A673 (cell line): ENCODE data around the gene EEPD1. TPM values are rescaled to one million over a fixed set of nuclear protein-coding genes. Genes with fewer than 3 reads are reported as not detected.
"Not testable (repeated sequence)": the region's sequence is repeated elsewhere in the genome, so short reads cannot be mapped to it uniquely, and the experiment has no call there.

Experiments used
- BruUV-seq: library from RNA; stranded (reverse); fragments of 400-500 nt; replicated peaks from 2 replicates; lab custom pipeline; 2021; lab: Mats Ljungman, UMichigan
- CTCF ChIA-PET: fragments of 300-600 bp; sonication (Branson Sonifier 250); formaldehyde crosslinking; loops from one replicate; lab custom pipeline; 2022; ENCODE audit warnings: antibody characterized with exemption; lab: Charles Lee
- POLR2A ChIA-PET: fragments of 300-600 bp; sonication (Branson Sonifier 250); formaldehyde crosslinking; loops from one replicate; lab custom pipeline; 2022; ENCODE audit warnings: antibody characterized with exemption; ENCODE audit not compliant: low non-redundant PET; lab: Charles Lee
- DNase-seq: peaks from one replicate; pipeline ENCODE4 v3.0.0-alpha.2; 2015; ENCODE audit warnings: low spot score
- H3K27ac ChIP-seq: fragments of 200-600 bp; sonication (generic); 2 replicates; pipeline ENCODE4 v1.5.1; 2016; ENCODE audit warnings: mixed run types, low read depth, mild to moderate bottlenecking, mixed read lengths, antibody characterized with exemption, low read length; ENCODE audit not compliant: poor library complexity, severe bottlenecking
- H3K27me3 ChIP-seq: fragments of 200-600 bp; sonication (generic); replicated peaks from 2 replicates; pipeline ENCODE4 v1.6.1; 2017; ENCODE audit warnings: mixed run types, low read depth, mild to moderate bottlenecking, mixed read lengths, antibody characterized with exemption, low read length; ENCODE audit not compliant: insufficient read depth, poor library complexity
- H3K36me3 ChIP-seq: fragments of 200-600 bp; sonication (generic); 2 replicates; pipeline ENCODE4 v1.6.1; 2016; ENCODE audit warnings: mixed run types, mild to moderate bottlenecking, mixed read lengths, antibody characterized with exemption, low read length; ENCODE audit not compliant: insufficient read depth, poor library complexity, severe bottlenecking
- H3K4me1 ChIP-seq: fragments of 200-600 bp; sonication (generic); 2 replicates; pipeline ENCODE4 v1.6.1; 2017; ENCODE audit warnings: mixed run types, mild to moderate bottlenecking, mixed read lengths, antibody characterized with exemption, low read length; ENCODE audit not compliant: insufficient read depth, poor library complexity, severe bottlenecking
- H3K4me3 ChIP-seq: fragments of 200-600 bp; sonication (generic); 2 replicates; pipeline ENCODE4 v1.5.1; 2016; ENCODE audit warnings: low read depth, mixed run types, mild to moderate bottlenecking, mixed read lengths, low read length; ENCODE audit not compliant: poor library complexity, severe bottlenecking
- H3K9me3 ChIP-seq: fragments of 200-600 bp; sonication (generic); 2 replicates; pipeline ENCODE4 v1.6.1; 2016; ENCODE audit warnings: mixed run types, low read depth, mild to moderate bottlenecking, mixed read lengths, antibody characterized with exemption, low read length; ENCODE audit not compliant: poor library complexity, severe bottlenecking
- EZH2 ChIP-seq: fragments of 200-600 bp; sonication (generic); IDR thresholded peaks from 2 replicates; pipeline ENCODE4 v1.6.1; 2017; ENCODE audit warnings: borderline replicate concordance, low read depth, mild to moderate bottlenecking, mixed read lengths, antibody characterized with exemption, low read length; ENCODE audit not compliant: poor library complexity, severe bottlenecking
- intact Hi-C: fragments of 100-400 bp; cut with micrococcal nuclease; formaldehyde crosslinking; loops from one replicate; pipeline ENCODE4 v1.10.0; 2022; ENCODE audit not compliant: unreplicated experiment
- total RNA-seq: library from RNA; stranded (reverse); gene quantifications from 2 replicates; pipeline ENCODE4 v1.2.3, GENCODE V29; 2021
- TF ChIP-seq, protein P1 (sequence below): fragments of 300-800, 200-600 bp; sonication (generic); conservative IDR thresholded peaks from 2 replicates; pipeline ENCODE4 v1.5.1; 2017; ENCODE audit warnings: low read depth, mild to moderate bottlenecking, antibody characterized with exemption, low read length, moderate library complexity, mixed read lengths

The EEPD1 gene
- total RNA-seq, 1 experiment from 2014 or later: 2.5 TPM

DNA sequence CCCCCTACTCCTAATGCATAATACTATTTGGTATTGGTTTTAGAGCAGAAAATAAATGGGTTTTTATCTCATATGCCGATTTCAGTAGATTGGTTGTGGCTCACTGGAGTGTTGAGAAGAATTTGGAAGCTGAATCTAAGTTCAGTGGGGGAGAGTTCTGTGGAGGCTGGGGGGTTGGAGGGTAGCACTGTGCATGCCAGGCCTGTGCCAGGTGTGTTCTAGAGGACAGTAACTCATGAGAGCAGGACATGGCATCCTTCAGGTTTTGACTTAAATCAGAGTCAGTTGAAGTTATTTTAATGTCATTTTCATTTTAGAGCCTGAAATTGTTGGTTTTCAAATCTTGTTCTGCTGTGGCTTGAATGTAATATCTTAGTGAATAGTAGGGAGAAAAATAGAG lies 79.5 kb downstream of the EEPD1 start:
- Histone ChIP-seq H3K9me3 (no peaks in the 10 kb centered on the region), H3K4me3 (no peak overlapping the region), H3K4me1 (no peaks in the 10 kb centered on the region), H3K27ac (no peak overlapping the region), H3K36me3 (no peaks in the 10 kb centered on the region), H3K27me3 (no peaks in the 10 kb centered on the region)
- ChIA-PET CTCF (no interaction called here), POLR2A (no interaction called here)
- no peak for TF ChIP-seq EZH2
- no TSS peak for BruUV-seq
- no peak for DNase-seq
- intact Hi-C loops: no loop called here

DNA sequence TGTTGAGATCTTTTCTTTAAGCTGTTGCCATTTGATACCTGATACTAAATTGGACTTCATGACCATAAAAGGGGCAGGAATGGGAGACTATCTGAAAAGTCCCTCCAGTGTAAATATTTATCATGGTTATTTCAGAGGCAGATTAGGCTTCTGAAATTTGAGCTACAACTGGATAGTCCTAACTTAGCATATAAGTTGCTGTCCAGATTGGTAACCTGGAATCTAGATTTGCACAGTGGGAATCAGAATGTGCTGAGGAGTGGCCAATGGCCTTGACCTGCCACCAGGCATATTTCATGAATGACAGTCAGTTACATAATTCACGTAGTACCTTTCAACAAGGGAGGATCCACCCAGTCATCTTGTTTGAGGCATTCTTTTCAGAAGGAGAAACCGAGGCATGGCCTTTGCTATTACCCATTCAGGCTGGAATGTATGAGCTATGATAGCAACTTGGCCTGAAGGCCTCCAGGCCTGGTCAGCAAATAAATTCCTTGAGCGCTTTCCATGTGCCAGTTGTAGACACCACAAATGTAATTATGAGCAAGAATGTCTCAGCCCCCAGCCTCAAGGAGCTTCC lies 80.0 kb downstream of the EEPD1 start:
- ChIA-PET POLR2A (no interaction called here), CTCF (no interaction called here)
- BruUV-seq: no TSS peak
- Histone ChIP-seq H3K4me3 (no peak overlapping the region), H3K27ac (no peak overlapping the region), H3K4me1 (no peaks in the 10 kb centered on the region), H3K36me3 (no peaks in the 10 kb centered on the region), H3K9me3 (no peaks in the 10 kb centered on the region), H3K27me3 (no peaks in the 10 kb centered on the region)
- intact Hi-C loops: no loop called here
- DNase-seq: no peak
- TF ChIP-seq, protein P1, sequence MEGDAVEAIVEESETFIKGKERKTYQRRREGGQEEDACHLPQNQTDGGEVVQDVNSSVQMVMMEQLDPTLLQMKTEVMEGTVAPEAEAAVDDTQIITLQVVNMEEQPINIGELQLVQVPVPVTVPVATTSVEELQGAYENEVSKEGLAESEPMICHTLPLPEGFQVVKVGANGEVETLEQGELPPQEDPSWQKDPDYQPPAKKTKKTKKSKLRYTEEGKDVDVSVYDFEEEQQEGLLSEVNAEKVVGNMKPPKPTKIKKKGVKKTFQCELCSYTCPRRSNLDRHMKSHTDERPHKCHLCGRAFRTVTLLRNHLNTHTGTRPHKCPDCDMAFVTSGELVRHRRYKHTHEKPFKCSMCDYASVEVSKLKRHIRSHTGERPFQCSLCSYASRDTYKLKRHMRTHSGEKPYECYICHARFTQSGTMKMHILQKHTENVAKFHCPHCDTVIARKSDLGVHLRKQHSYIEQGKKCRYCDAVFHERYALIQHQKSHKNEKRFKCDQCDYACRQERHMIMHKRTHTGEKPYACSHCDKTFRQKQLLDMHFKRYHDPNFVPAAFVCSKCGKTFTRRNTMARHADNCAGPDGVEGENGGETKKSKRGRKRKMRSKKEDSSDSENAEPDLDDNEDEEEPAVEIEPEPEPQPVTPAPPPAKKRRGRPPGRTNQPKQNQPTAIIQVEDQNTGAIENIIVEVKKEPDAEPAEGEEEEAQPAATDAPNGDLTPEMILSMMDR: no peak
- no peak for TF ChIP-seq EZH2

DNA sequence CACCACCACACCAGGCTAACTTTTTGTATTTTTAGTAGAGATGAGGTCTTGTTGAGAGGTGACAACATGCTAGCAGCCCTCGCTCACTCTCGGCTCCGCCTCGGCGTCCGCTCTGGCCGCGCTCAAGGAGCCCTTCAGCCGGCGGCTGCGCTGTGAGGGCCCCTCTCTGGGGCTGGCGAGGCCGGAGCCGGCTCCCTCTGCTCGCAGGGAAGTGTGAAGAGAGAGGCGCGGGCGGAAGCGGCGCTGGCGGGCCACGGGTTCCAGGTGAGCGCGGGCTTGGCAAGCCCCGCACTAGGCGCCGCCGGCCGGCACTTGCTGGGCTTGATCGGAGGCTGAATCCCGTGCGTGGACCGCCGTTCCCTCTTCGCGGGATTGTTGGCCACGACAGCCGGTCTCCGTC lies 83.0 kb downstream of the EEPD1 start:
- Histone ChIP-seq H3K27me3 (no peaks in the 10 kb centered on the region), H3K36me3 (no peaks in the 10 kb centered on the region), H3K27ac (no peak overlapping the region), H3K9me3 (no peaks in the 10 kb centered on the region), H3K4me1 (no peaks in the 10 kb centered on the region), H3K4me3 (no peak overlapping the region)
- intact Hi-C loops: no loop called here
- BruUV-seq: no TSS peak
- no peak for DNase-seq
- CTCF ChIA-PET: no interaction called here
- POLR2A ChIA-PET: no interaction called here
- TF ChIP-seq EZH2: no peak
- TF ChIP-seq, protein P1: no peak

DNA sequence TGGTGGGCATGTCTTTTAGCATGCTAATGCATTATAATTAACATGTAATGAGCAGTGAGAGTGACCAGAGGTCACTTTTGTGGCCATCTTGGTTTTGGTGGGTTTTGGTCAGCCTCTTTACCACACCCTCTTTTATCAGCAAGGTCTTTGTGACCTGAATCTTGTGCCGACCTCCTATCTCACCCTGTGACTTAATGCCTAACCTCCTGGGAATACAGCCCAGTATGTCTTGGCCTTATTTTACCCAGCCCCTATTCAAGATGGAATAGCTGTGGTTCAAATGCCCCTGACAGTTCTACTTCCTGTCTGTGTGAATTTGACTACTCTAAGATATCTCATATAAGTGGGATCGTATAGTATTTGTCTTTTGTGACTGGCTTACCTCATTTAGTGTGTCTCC lies 85.1 kb downstream of the EEPD1 start:
- TF ChIP-seq, protein P1: no peak
- TF ChIP-seq EZH2: no peak
- no peak overlapping the region for H3K27ac ChIP-seq
- H3K4me3 ChIP-seq: no peak overlapping the region
- DNase-seq: no peak
- intact Hi-C loops: no loop called here
- BruUV-seq: no TSS peak
- POLR2A ChIA-PET: no interaction called here
- no peaks in the 10 kb centered on the region for H3K9me3 ChIP-seq
- no peaks in the 10 kb centered on the region for H3K36me3 ChIP-seq
- no peaks in the 10 kb centered on the region for H3K4me1 ChIP-seq
- CTCF ChIA-PET: no interaction called here
- no peaks in the 10 kb centered on the region for H3K27me3 ChIP-seq

DNA sequence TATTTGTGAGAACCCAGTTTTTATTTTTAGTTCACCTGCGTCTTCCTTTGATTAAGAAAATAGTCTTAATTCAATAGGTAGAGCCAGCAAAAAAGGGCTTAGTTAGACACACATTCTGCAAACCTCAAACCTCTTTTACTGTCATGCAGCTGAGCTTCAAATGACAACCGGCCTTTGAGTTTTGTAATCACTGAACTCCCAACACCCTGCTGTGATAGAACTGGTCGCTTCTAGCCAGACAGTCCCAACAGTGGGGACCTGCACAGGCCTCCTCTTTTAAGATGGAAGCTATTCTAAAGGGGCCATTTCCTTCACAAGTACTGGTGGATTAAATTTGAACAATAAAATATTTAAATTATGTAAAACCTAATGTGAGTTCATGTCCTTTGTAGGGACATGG lies 90.3 kb downstream of the EEPD1 start:
- H3K36me3 ChIP-seq, POLR2A ChIA-PET, intact Hi-C loops, DNase-seq, H3K27ac ChIP-seq, H3K9me3 ChIP-seq, H3K4me3 ChIP-seq, H3K27me3 ChIP-seq, H3K4me1 ChIP-seq, BruUV-seq: not testable (repeated sequence)
- CTCF ChIA-PET: interaction anchor here (0.7 kb wide), 1 partner anchor 82 kb away, joined by 4 read pairs; no protein-coding TSS in a partner anchor
